H9 (cell line): ENCODE measurements around the gene METTL8. TPM values are rescaled to one million over a fixed set of nuclear protein-coding genes. Genes with fewer than 3 reads are reported as not detected.

Experiments
- DNase-seq: peaks from one replicate; pipeline ENCODE4 v3.0.0-alpha.2; 2017
- H2AFZ ChIP-seq: one replicate; pipeline ENCODE4 v1.6.1; 2013; ENCODE audit warnings: mild to moderate bottlenecking, low read length, control low read depth, moderate library complexity
- H2AK5ac ChIP-seq: 2 replicates; pipeline ENCODE4 v1.6.1; 2013; ENCODE audit warnings: low read length, control low read depth, mixed read lengths; ENCODE audit not compliant: insufficient read length
- H2BK120ac ChIP-seq: one replicate; pipeline ENCODE4 v1.6.1; 2013; ENCODE audit warnings: low read depth, mild to moderate bottlenecking, low read length, control low read depth, inconsistent platforms; ENCODE audit not compliant: poor library complexity, severe bottlenecking
- H2BK12ac ChIP-seq: 2 replicates; pipeline ENCODE4 v1.6.1; 2013; ENCODE audit warnings: low read length, control low read depth, mixed read lengths, low read depth; ENCODE audit not compliant: insufficient read length
- H2BK15ac ChIP-seq: 2 replicates; pipeline ENCODE4 v1.6.1; 2013; ENCODE audit warnings: low read depth, low read length, control low read depth
- H2BK20ac ChIP-seq: one replicate; pipeline ENCODE4 v1.6.1; 2013; ENCODE audit warnings: low read depth, mild to moderate bottlenecking, low read length, control low read depth, inconsistent platforms; ENCODE audit not compliant: poor library complexity, severe bottlenecking
- H2BK5ac ChIP-seq: 2 replicates; pipeline ENCODE4 v1.6.1; 2013; ENCODE audit warnings: low read length, control low read depth, mixed read lengths; ENCODE audit not compliant: insufficient read length
- H3K14ac ChIP-seq: 2 replicates; pipeline ENCODE4 v1.6.1; 2013; ENCODE audit warnings: low read length, control low read depth; ENCODE audit not compliant: insufficient read depth
- H3K18ac ChIP-seq: 2 replicates; pipeline ENCODE4 v1.6.1; 2013; ENCODE audit warnings: low read depth, mild to moderate bottlenecking, mixed read lengths, low read length, control low read depth; ENCODE audit not compliant: insufficient read length
- H3K23ac ChIP-seq: 2 replicates; pipeline ENCODE4 v1.6.1; 2013; ENCODE audit warnings: low read length, control low read depth, mixed read lengths, low read depth; ENCODE audit not compliant: insufficient read length
- H3K23me2 ChIP-seq: 2 replicates; pipeline ENCODE4 v1.6.1; 2013; ENCODE audit warnings: low read depth, mild to moderate bottlenecking, mixed read lengths, low read length, control low read depth; ENCODE audit not compliant: insufficient read length, poor library complexity, severe bottlenecking
- H3K27ac ChIP-seq: 2 replicates; pipeline ENCODE4 v1.5.1; 2013; ENCODE audit warnings: low read length, control low read depth, mixed read lengths, low read depth; ENCODE audit not compliant: insufficient read length
- H3K27me3 ChIP-seq: 2 replicates; pipeline ENCODE4 v1.6.1; 2013; ENCODE audit warnings: low read length, control low read depth, inconsistent platforms; ENCODE audit not compliant: insufficient read depth
- H3K4ac ChIP-seq: 2 replicates; pipeline ENCODE4 v1.6.1; 2013; ENCODE audit warnings: low read depth, mild to moderate bottlenecking, control low read depth, inconsistent platforms, low read length, moderate library complexity
- H3K4me1 ChIP-seq: 2 replicates; pipeline ENCODE4 v1.6.1; 2013; ENCODE audit warnings: low read length, control low read depth, inconsistent platforms; ENCODE audit not compliant: insufficient read depth
- H3K4me2 ChIP-seq: 2 replicates; pipeline ENCODE4 v1.6.1; 2013; ENCODE audit warnings: low read length, control low read depth, mixed read lengths; ENCODE audit not compliant: insufficient read length, insufficient read depth
- H3K56ac ChIP-seq: 2 replicates; pipeline ENCODE4 v1.6.1; 2013; ENCODE audit warnings: low read depth, mild to moderate bottlenecking, mixed read lengths, low read length, control low read depth; ENCODE audit not compliant: insufficient read length
- H3K79me1 ChIP-seq: 2 replicates; pipeline ENCODE4 v1.6.1; 2013; ENCODE audit warnings: low read depth, mild to moderate bottlenecking, moderate library complexity, low read length, control low read depth, inconsistent platforms; ENCODE audit not compliant: insufficient read depth, poor library complexity, severe bottlenecking
- H3K79me2 ChIP-seq: 2 replicates; pipeline ENCODE4 v1.6.1; 2013; ENCODE audit warnings: low read length, control low read depth, inconsistent platforms; ENCODE audit not compliant: insufficient read depth
- H3K9ac ChIP-seq: 2 replicates; pipeline ENCODE4 v1.6.1; 2013; ENCODE audit warnings: low read length, control low read depth, mixed read lengths; ENCODE audit not compliant: insufficient read length; ENCODE audit errors: extremely low read depth
- H3K9me3 ChIP-seq: one replicate; pipeline ENCODE4 v1.6.1; 2013; ENCODE audit warnings: low read depth, low read length, inconsistent platforms; ENCODE audit not compliant: control insufficient read depth
- H3T11ph ChIP-seq: one replicate; pipeline ENCODE4 v1.6.1; 2013; ENCODE audit warnings: mild to moderate bottlenecking, low read length, control low read depth, inconsistent platforms
- H4K20me1 ChIP-seq: one replicate; pipeline ENCODE4 v1.6.1; 2013; ENCODE audit not compliant: control insufficient read depth, insufficient read length, insufficient read depth
- H4K5ac ChIP-seq: 2 replicates; pipeline ENCODE4 v1.6.1; 2013; ENCODE audit warnings: low read depth, mild to moderate bottlenecking, mixed read lengths, low read length, control low read depth; ENCODE audit not compliant: insufficient read length
- H4K8ac ChIP-seq: replicated peaks from 2 replicates; pipeline ENCODE4 v1.6.1; 2013; ENCODE audit warnings: low read length, control low read depth, mixed read lengths, low read depth; ENCODE audit not compliant: insufficient read length
- H4K91ac ChIP-seq: 2 replicates; pipeline ENCODE4 v1.6.1; 2013; ENCODE audit warnings: low read depth, mild to moderate bottlenecking, moderate library complexity, mixed read lengths, low read length, control low read depth; ENCODE audit not compliant: insufficient read length
- H3K27ac Mint-ChIP-seq, 3 experiments: 2 replicates in 2 of 3; 3 replicates in 1 of 3; pipeline ENCODE4 v1.8.0; 2020 to 2021; ENCODE audit warnings: mixed read lengths in 3 of 3, mild to moderate bottlenecking in 1 of 3, moderate library complexity in 1 of 3
- H3K27me3 Mint-ChIP-seq: 2 replicates; pipeline ENCODE4 v1.8.0; 2021; ENCODE audit warnings: low read depth, mild to moderate bottlenecking, moderate library complexity, mixed read lengths
- H3K36me3 Mint-ChIP-seq, 3 experiments: 2 replicates in 2 of 3; 3 replicates in 1 of 3; pipeline ENCODE4 v1.8.0; 2020 to 2021; ENCODE audit warnings: low read depth in 3 of 3, mixed read lengths in 3 of 3; ENCODE audit not compliant: insufficient read depth in 1 of 3
- H3K4me1 Mint-ChIP-seq, 2 experiments: 2 replicates each; pipeline ENCODE4 v1.8.0; 2020; ENCODE audit warnings: mixed read lengths in 2 of 2
- H3K4me3 Mint-ChIP-seq, 2 experiments: 2 replicates in 1 of 2; 3 replicates in 1 of 2; pipeline ENCODE4 v1.8.0; 2020 to 2021; ENCODE audit warnings: mild to moderate bottlenecking in 2 of 2, mixed read lengths in 2 of 2, moderate library complexity in 1 of 2
- H3K9me3 Mint-ChIP-seq, 2 experiments: 2 replicates in 1 of 2; 3 replicates in 1 of 2; pipeline ENCODE4 v1.8.0; 2020; ENCODE audit warnings: mild to moderate bottlenecking in 2 of 2, mixed read lengths in 2 of 2, moderate library complexity in 1 of 2
- CTCF ChIP-seq: fragments of 200-600 bp; sonication (generic); conservative IDR thresholded peaks from 3 replicates; pipeline ENCODE4 v1.8.0; 2021; ENCODE audit warnings: antibody characterized with exemption, mild to moderate bottlenecking
- WGBS: extraction: QIAGEN DNeasy Blood & Tissue Kit; methylation state at CpG from one replicate; pipeline ENCODE4 v1.1.7; 2013; ENCODE audit warnings: missing lambda C conversion rate, low lambda C conversion rate, mixed read lengths; ENCODE audit not compliant: insufficient read length; ENCODE audit errors: extremely low coverage; 5-methylcytosine and 5-hydroxymethylcytosine counted together
- total RNA-seq: library from RNA; stranded (reverse); gene quantifications from 2 replicates; pipeline ENCODE4 v1.2.1, GENCODE V29; 2021

Gene METTL8
- total RNA-seq, 1 experiment from 2014 or later, result 40.9 TPM

- Histone ChIP-seq H3K9me3 (no peaks in the 10 kb centered on the region), H3K27me3 (no peaks in the 10 kb centered on the region), H2BK15ac (no peak overlapping the region), H2BK20ac (no peak overlapping the region), H3K27ac (no peak overlapping the region), H3K4ac (no peak overlapping the region), H3K79me2 (no peaks in the 10 kb centered on the region), H3K14ac (no peak overlapping the region), H3K4me1 (no peaks in the 10 kb centered on the region), H4K8ac (no peak overlapping the region), H2BK120ac (no peak overlapping the region), H2AK5ac (no peak overlapping the region), H3K56ac (no peak overlapping the region), H4K91ac (no peak overlapping the region), H3K23me2 (no peaks in the 10 kb centered on the region), H3K4me2 (no peak overlapping the region), H2BK5ac (no peak overlapping the region), H4K20me1 (no peaks in the 10 kb centered on the region), H3K9ac (no peak overlapping the region), H3K23ac (no peak overlapping the region), H2AFZ (no peak overlapping the region), H3K18ac (no peak overlapping the region), H2BK12ac (no peak overlapping the region), H3K79me1 (no peaks in the 10 kb centered on the region), H4K5ac (no peak overlapping the region), H3T11ph (no peak overlapping the region)
- TF ChIP-seq CTCF, result no peak
- H3K4me3 Mint-ChIP-seq, result no peak overlapping the region
- peak overlapping the region in 1 of 3 experiments; percentile 23; a peak in 1 of 7 replicates for H3K27ac Mint-ChIP-seq
- no peaks in the 10 kb centered on the region for H3K9me3 Mint-ChIP-seq
- peaks cover 0 to 7% (median 4%) of the 10 kb centered on the region in 3 experiments; a peak in 5 of 7 replicates for H3K36me3 Mint-ChIP-seq
- no peaks in the 10 kb centered on the region for H3K27me3 Mint-ChIP-seq
- H3K4me1 Mint-ChIP-seq, result peaks cover 5% of the 10 kb centered on the region in 2 experiments
- WGBS, result no CpG with 5 or more reads among the region's 7 CpGs
- no peak for DNase-seq
These were observed 92.3 kb downstream of the METTL8 start for GRCh38 chr2:171341394-171342066.
